Kidney (tissue), 14 donors: ENCODE measurements around the gene ZNF543. TPM values are rescaled to one million over a fixed set of nuclear protein-coding genes. Genes with fewer than 3 reads are reported as not detected.

ENCODE experiments used
- DNase-seq, 5 donors: peaks; one replicate each; pipeline ENCODE4 v3.0.0-alpha.2; 2013 to 2020
- FAIRE-seq: peaks from 2 replicates; lab custom pipeline; 2012; peaks lifted over from hg19 to GRCh38; lab: Jason Lieb, UNC
- H3K27ac ChIP-seq, 2 donors: one replicate each; pipeline ENCODE4 v1.7.0; 2013; ENCODE audit warnings: low read depth in 2 of 2, low read length in 2 of 2, inconsistent platforms in 1 of 2
- H3K27me3 ChIP-seq: one replicate; pipeline ENCODE4 v1.7.1; 2013; ENCODE audit warnings: low read length, inconsistent platforms; ENCODE audit not compliant: control insufficient read depth, insufficient read depth
- H3K36me3 ChIP-seq, 3 donors: one replicate each; pipeline versions ENCODE4 v1.7.0 to v1.7.1; 2013; ENCODE audit warnings: low read length in 3 of 3, control low read depth in 1 of 3, inconsistent platforms in 1 of 3; ENCODE audit not compliant: insufficient read depth in 3 of 3, control insufficient read depth in 2 of 3
- H3K4me1 ChIP-seq, 3 donors: one replicate each; pipeline versions ENCODE4 v1.7.0 to v1.7.1; 2013; ENCODE audit warnings: low read length in 3 of 3, inconsistent platforms in 1 of 3, low read depth in 1 of 3; ENCODE audit not compliant: control insufficient read depth in 2 of 3, insufficient read depth in 2 of 3
- H3K4me3 ChIP-seq, 3 donors: one replicate each; pipeline versions ENCODE4 v1.7.0 to v1.8.1; 2013; ENCODE audit warnings: low read length in 3 of 3, control low read depth in 1 of 3, inconsistent platforms in 1 of 3
- H3K9ac ChIP-seq, 3 donors: one replicate each; pipeline versions ENCODE4 v1.7.0 to v1.7.1; 2013; ENCODE audit warnings: low read length in 3 of 3, control low read depth in 1 of 3, inconsistent platforms in 1 of 3
- H3K9me3 ChIP-seq, 3 donors: one replicate each; pipeline versions ENCODE4 v1.7.0 to v1.7.1; 2013; ENCODE audit warnings: low read length in 3 of 3, control low read depth in 1 of 3, inconsistent platforms in 1 of 3; ENCODE audit not compliant: control insufficient read depth in 2 of 3, insufficient read depth in 1 of 3
- intact Hi-C: fragments of 100-400 bp; cut with DNase I; formaldehyde crosslinking; loops from one replicate; pipeline ENCODE4 v1.11.1; 2022
- polyA plus RNA-seq: library from polyadenylated mRNA; stranded (reverse); fragments of 350-450 nt; fragmentation: Illumina TruSeq; extraction: RNeasy Lipid Tissue Mini Kit (QIAGEN cat#74804); gene quantifications from one replicate; pipeline ENCODE4 v1.2.3, GENCODE V29; 2014; ENCODE audit warnings: low read depth, low replicate concordance; ENCODE audit not compliant: insufficient read depth
- total RNA-seq: library from RNA; stranded (reverse); fragmentation: NEBNext Ultra II Directional; extraction: Animal tissue kit (Norgen Biotek cat#: 25700); gene quantifications from one replicate; pipeline ENCODE4 v1.2.1, GENCODE V29; 2021
- TF ChIP-seq, protein P1 (sequence below): IDR thresholded peaks from 3 replicates; pipeline ENCODE4 v1.5.1; 2012; ENCODE audit warnings: mild to moderate bottlenecking, moderate library complexity, borderline replicate concordance; ENCODE audit not compliant: insufficient read depth; ENCODE audit errors: extremely low read depth
- donor health status: control.
- donor health status: control.
- donor health status: control.
- donor health status: control.
- donor health status: control.
- donor health status: DM: yes; HTN: yes; CAD: no.
- donor health status: Normal renal cell carcinoma (clear cell type).

The ZNF543 gene
- total and polyA plus RNA-seq, 2 donors from 2014 or later: 1.3 to 10.2 TPM

DNA sequence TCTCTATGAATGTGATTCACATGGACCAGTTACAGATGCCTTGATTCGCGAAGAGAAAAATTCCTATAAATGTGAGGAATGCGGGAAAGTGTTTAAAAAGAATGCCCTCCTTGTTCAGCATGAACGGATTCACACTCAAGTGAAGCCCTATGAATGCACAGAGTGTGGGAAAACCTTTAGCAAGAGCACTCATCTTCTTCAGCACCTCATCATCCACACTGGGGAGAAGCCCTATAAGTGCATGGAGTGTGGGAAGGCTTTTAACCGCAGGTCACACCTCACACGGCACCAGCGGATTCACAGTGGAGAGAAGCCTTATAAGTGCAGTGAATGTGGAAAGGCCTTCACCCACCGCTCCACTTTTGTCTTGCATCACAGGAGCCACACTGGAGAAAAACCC lies 7.7 kb downstream of the ZNF543 start:
- Histone ChIP-seq H3K9me3 (peaks cover 0 to 5% (median 0%) of the 10 kb centered on the region in 3 donors), H3K4me1 (no peaks in the 10 kb centered on the region), H3K27ac (no peak overlapping the region), H3K9ac (no peak overlapping the region), H3K27me3 (no peaks in the 10 kb centered on the region), H3K36me3 (peaks cover 20 to 47% (median 36%) of the 10 kb centered on the region in 3 donors), H3K4me3 (no peak overlapping the region)
- DNase-seq (no peak), FAIRE-seq (no peak)
- intact Hi-C loops: no loop called here
- TF ChIP-seq, protein P1, sequence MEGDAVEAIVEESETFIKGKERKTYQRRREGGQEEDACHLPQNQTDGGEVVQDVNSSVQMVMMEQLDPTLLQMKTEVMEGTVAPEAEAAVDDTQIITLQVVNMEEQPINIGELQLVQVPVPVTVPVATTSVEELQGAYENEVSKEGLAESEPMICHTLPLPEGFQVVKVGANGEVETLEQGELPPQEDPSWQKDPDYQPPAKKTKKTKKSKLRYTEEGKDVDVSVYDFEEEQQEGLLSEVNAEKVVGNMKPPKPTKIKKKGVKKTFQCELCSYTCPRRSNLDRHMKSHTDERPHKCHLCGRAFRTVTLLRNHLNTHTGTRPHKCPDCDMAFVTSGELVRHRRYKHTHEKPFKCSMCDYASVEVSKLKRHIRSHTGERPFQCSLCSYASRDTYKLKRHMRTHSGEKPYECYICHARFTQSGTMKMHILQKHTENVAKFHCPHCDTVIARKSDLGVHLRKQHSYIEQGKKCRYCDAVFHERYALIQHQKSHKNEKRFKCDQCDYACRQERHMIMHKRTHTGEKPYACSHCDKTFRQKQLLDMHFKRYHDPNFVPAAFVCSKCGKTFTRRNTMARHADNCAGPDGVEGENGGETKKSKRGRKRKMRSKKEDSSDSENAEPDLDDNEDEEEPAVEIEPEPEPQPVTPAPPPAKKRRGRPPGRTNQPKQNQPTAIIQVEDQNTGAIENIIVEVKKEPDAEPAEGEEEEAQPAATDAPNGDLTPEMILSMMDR: no peak

DNA sequence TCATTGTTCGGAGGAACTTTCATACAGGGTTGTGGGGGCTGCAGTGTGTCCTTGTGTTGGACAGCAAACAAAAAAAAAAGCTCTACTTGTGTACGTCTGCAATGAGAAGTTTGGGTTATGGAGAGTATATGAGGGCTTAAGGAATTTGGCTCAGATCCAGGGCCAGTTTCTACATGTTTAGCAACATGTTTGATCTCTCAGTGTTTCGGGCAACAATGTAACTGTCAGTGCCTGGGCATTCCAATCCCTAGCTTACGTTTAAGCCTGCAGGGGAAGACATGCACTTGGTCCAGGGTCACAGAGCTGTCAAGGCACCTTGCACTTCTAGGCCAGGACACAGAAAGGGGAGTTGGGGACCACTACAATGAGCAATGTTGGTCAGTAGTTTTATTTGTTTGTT lies 13.9 kb downstream of the ZNF543 start:
- H3K4me1 ChIP-seq: no peaks in the 10 kb centered on the region
- TF ChIP-seq, protein P1: no peak
- H3K9me3 ChIP-seq: no peaks in the 10 kb centered on the region
- no peak for FAIRE-seq
- DNase-seq: peak in 1 of 5 donors; percentile 7
- H3K9ac ChIP-seq: no peak overlapping the region
- H3K4me3 ChIP-seq: no peak overlapping the region
- no peaks in the 10 kb centered on the region for H3K27me3 ChIP-seq
- H3K36me3 ChIP-seq: peaks cover 0 to under 1% (median under 1%) of the 10 kb centered on the region in 3 donors
- intact Hi-C loops: no loop called here
- H3K27ac ChIP-seq: no peak overlapping the region

DNA sequence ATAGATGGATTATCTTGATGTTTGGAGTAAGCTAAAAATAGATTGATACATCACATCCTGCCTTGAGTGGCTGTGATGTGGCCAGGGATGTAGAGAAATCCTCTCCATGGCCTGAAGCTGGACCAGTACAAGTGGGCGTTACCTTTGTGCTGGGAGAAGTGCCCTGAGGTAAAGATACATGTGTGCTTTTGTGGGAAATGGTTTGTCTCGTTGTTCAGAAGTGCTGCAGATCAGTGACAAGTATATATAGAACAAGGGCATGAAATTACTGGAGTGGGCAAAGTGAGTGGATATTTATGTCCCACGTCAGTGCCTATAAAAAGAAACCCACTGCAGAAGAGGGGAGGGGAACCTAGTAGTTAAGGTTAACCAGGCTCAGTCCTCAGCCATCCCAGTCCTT lies 18.6 kb downstream of the ZNF543 start:
- no peak overlapping the region for H3K27ac ChIP-seq
- TF ChIP-seq, protein P1: no peak
- H3K9ac ChIP-seq: no peak overlapping the region
- no peaks in the 10 kb centered on the region for H3K9me3 ChIP-seq
- no peaks in the 10 kb centered on the region for H3K4me1 ChIP-seq
- no peak for FAIRE-seq
- no peak overlapping the region for H3K4me3 ChIP-seq
- intact Hi-C loops: no loop called here
- H3K36me3 ChIP-seq: no peaks in the 10 kb centered on the region
- no peak for DNase-seq
- H3K27me3 ChIP-seq: no peaks in the 10 kb centered on the region

DNA sequence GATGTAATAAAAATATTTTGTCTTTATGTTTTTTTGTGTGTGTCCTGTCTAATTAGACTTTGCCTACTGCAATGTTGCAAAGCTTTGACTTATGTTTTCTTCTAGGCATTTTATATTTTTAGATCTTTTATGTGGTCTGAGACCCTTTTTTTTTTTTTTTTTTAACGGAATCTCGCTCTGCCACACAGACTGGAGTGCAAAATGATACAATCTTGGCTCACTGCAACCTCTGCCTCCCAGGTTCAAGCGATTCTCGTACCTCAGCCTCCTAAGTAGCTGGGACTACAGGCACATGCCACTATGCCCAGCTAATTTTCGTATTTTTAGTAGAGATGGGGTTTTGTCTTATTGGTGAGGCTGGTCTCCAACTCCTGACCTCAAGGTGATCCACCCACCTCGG lies 22.3 kb downstream of the ZNF543 start:
- Histone ChIP-seq H3K4me3 (no peak overlapping the region), H3K27ac (no peak overlapping the region), H3K27me3 (no peaks in the 10 kb centered on the region), H3K9me3 (no peaks in the 10 kb centered on the region), H3K36me3 (no peaks in the 10 kb centered on the region), H3K4me1 (no peaks in the 10 kb centered on the region), H3K9ac (no peak overlapping the region)
- intact Hi-C loops: no loop called here
- TF ChIP-seq, protein P1: no peak
- no peak for DNase-seq
- no peak for FAIRE-seq
